Activated T-cell treated with anti-CD3 and anti-CD28 coated beads, Interleukin-2, amount 50 U/mL, for 72 hours (primary cell): ENCODE data around the gene GAK. TPM values are rescaled to one million over a fixed set of nuclear protein-coding genes. Genes with fewer than 3 reads are reported as not detected.
A peak's percentile ranks its signal among the peaks of the same experiment; 100 is the strongest.
"Not testable (repeated sequence)": the region's sequence is repeated elsewhere in the genome, so short reads cannot be mapped to it uniquely, and the experiment has no call there.

Experiments used
- ATAC-seq, 2 donors: fragments of 150-1000 bp; cut with Tn5 transposase; replicated peaks in 1 of 2; 2 replicates each; pipeline ENCODE4 v1.10.0; 2021; ENCODE audit warnings: moderate library complexity in 2 of 2, mild to moderate bottlenecking in 1 of 2
- DNase-seq, 2 donors: peaks; one replicate each; pipeline ENCODE4 v3.0.0; 2021 to 2022; ENCODE audit warnings: mixed read lengths in 1 of 2
- H3K27ac Mint-ChIP-seq: one replicate; pipeline ENCODE4 v1.8.0; 2022; ENCODE audit warnings: mild to moderate bottlenecking, moderate library complexity, mixed read lengths
- H3K27me3 Mint-ChIP-seq: one replicate; pipeline ENCODE4 v1.8.0; 2022; ENCODE audit warnings: low read depth, mixed read lengths
- H3K36me3 Mint-ChIP-seq, 2 donors: one replicate each; pipeline ENCODE4 v1.8.0; 2022; ENCODE audit warnings: mixed read lengths in 2 of 2, mild to moderate bottlenecking in 1 of 2; ENCODE audit not compliant: insufficient read depth in 2 of 2
- H3K4me1 Mint-ChIP-seq: one replicate; pipeline ENCODE4 v1.8.0; 2022; ENCODE audit warnings: low read depth, mixed read lengths
- H3K4me3 Mint-ChIP-seq, 2 donors: one replicate each; pipeline ENCODE4 v1.8.0; 2022; ENCODE audit warnings: mild to moderate bottlenecking in 2 of 2, mixed read lengths in 2 of 2, moderate library complexity in 2 of 2
- H3K9me3 Mint-ChIP-seq, 2 donors: one replicate each; pipeline ENCODE4 v1.8.0; 2022; ENCODE audit warnings: mixed read lengths in 2 of 2
- total RNA-seq, 2 donors: library from RNA; stranded (reverse); gene quantifications; one replicate each; pipeline ENCODE4 v1.2.3, GENCODE V29; 2022

Gene GAK
- 100 to 1,000 TPM; 136 to 140 TPM for total RNA-seq

DNA sequence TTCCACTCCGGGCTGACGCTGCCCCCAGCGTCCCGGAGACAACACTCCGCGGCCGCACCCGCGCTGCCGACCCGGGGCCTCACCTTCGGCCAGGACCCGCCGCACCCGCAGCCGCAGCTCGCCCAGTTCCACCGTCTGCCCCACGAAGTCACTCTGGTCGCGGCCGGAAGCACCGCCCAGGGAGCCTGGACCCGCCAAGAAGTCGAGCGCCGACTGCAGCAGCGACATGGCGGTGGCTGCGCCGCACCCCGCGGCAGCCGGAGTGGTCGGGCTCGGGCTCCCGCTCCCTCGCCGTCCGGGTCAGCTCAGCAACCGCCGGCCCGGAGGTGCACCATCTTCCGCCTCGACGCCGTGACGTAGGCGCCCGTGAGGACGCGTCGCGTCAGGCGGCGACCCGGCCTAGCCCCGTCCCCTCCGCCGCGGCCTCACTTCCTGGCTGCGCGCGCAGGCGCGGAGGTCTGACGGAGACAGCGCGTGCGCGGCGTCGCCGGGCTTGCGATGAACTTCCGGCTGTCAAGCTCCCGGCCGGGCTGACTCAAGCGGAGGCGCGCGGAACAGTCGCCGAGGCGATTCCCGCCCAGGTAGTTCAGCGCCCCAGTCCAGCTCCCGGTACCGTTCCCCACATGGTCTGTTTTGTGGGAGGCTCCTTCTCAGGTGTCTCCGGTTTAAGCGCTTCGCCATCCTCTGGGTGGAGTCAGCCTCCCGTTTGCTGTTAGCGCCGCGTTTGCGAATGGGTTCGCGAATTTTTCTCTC lies at the start of gene GAK, which contains the start of gene TMEM175:
Gene GAK, minus strand, starts transcription at position 357 of the 753 bp plus-strand sequence. Its CDS starts 129 bp downstream, at position 228.
Gene TMEM175, plus strand, starts transcription at position 501 of the 753 bp plus-strand sequence. CDS start 15,280 bp downstream, outside the sequence.
- peaks cover 48% of the 10 kb centered on the region for H3K4me1 Mint-ChIP-seq
- no peaks in the 10 kb centered on the region for H3K27me3 Mint-ChIP-seq
- peak; percentile 96 to 98 for ATAC-seq
- H3K9me3 Mint-ChIP-seq = no peaks in the 10 kb centered on the region
- peak within 1 kb of the TSS; percentile 94 to 96 for H3K4me3 Mint-ChIP-seq
- H3K36me3 Mint-ChIP-seq = peaks cover 4% of the 10 kb centered on the region in 2 donors
- peak; percentile 97 to 99 for DNase-seq
- peak within 1 kb of the TSS; percentile 94 for H3K27ac Mint-ChIP-seq

DNA sequence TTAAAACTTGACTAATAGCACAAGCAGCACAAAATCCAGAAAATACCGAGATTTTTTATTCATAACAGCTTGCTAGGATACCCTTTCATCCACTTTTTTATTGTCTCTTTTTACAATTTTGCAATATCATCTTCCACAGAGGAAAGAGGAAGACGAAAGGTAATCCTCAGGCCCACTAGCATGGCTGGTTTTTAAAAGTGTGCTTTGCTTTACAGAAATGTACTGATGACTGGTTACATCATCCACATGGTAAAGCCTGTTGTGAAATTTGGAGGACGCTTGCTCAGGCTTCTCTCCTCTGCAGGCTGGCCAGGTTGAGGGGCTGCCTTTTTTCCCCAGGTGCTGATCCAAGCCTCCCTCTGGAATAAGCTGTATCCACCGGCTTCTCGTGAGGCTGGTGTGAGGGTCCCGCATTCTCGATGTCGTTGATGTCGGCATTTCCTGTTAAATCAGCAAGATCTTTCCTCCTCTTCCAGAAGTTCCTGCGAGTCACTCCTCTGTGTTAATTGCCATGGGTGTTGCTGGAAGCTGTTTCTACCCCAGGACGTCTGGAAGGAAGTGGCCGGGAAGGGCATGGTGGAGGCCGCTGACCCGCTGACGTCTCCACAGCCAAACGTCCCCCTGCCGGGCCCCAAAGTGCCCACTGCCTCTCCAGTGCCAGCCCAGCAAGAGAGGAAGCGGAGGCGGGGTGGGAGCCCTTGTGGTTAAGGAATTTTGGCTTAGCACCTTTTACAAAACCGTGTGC lies 47.0 kb upstream of the GAK start:
- H3K4me1 Mint-ChIP-seq = no peaks in the 10 kb centered on the region
- no peak overlapping the region for H3K27ac Mint-ChIP-seq
- no peak for DNase-seq
- no peaks in the 10 kb centered on the region for H3K27me3 Mint-ChIP-seq
- H3K36me3 Mint-ChIP-seq = no peaks in the 10 kb centered on the region
- no peak for ATAC-seq
- no peak overlapping the region for H3K4me3 Mint-ChIP-seq
- no peaks in the 10 kb centered on the region for H3K9me3 Mint-ChIP-seq

DNA sequence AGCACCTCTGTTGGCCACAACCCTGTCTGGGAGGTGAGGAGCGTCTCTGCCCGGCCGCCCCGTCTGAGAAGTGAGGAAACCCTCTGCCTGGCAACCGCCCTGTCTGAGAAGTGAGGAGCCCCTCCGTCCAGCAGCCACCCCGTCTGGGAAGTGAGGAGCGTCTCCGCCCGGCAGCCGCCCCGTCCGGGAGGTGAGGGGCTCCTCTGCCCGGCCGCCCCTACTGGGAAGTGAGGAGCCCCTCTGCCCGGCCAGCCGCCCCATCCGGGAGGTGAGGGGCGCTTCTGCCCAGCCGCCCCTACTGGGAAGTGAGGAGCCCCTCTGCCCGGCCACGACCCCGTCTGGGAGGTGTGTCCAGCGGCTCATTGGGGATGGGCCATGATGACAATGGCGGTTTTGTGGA lies 43.9 kb upstream of the GAK start:
- H3K4me1 Mint-ChIP-seq, H3K36me3 Mint-ChIP-seq, H3K27me3 Mint-ChIP-seq, ATAC-seq, H3K4me3 Mint-ChIP-seq, H3K9me3 Mint-ChIP-seq, DNase-seq, H3K27ac Mint-ChIP-seq: not testable (repeated sequence)

DNA sequence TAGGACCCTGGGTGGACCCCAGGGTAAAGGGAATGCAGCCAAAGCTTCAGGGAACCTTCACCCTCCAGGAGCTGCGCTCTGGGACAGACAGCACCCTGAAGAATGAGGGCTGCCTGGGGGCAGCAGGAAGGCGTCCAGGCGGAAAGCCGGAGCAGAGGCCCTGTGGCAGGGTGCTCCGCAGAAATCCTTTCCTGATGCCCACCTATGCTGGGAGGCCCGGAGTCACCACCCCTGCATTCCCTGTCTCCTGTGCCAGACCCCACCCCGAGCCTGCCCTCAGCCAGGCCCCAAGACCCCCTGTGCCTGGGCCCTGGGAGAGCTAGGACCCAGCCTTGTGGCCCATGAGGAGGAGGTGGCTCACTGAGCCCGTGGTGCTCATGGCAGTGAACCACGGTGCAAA lies 42.6 kb upstream of the GAK start:
- H3K27ac Mint-ChIP-seq = no peak overlapping the region
- DNase-seq = no peak
- H3K4me1 Mint-ChIP-seq = peaks cover 4% of the 10 kb centered on the region
- no peaks in the 10 kb centered on the region for H3K36me3 Mint-ChIP-seq
- ATAC-seq = no peak
- H3K9me3 Mint-ChIP-seq = no peaks in the 10 kb centered on the region
- no peaks in the 10 kb centered on the region for H3K27me3 Mint-ChIP-seq
- no peak overlapping the region for H3K4me3 Mint-ChIP-seq

DNA sequence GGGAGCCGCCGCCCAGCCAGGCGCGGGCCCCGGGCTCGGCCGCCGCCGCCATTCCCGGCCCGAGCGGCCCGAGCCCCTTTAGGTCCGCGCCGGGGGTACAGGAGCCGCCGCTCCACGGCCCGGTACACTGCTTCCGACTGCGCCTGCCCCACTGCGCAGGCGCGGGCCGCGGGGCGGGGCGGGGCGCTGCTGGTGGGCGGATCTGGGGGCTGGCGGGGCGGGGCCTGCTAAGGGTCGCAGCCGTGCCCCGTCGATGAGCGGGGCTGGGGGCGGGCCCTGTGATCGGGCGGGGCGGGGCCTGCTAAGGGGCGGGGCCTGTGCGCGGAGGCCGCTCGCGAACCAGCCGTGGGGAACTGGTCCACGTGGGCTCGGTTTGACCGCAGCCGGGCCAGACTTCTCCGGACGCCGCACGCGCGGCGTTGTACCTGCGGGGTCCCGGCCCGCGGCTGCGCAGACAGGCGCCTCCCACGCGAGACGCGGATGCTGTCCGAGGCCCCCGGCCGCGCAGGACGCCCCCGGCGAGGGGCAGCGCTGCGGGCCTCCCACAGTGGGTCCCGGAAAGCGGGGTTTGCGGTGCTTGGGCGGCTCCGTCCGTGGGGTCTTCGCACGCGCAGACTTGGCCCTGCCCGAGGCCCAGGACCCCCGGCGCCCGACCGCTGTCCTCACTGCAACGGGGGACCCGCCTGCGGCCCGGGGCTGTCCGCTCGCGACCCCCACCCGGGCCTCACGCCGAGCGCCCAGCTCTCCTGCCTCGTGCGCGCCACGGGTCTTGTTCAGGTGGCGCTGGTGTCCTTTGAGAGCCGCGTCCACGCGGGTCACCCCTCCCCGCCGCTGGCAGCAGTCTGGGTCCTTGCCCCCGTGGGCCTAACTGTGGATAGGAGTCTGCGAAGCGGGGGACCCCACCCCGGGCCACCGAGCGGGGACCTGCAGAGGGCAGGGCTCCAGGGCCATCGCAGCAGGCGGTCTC lies 41.6 kb upstream of the GAK start, which contains the start of gene DGKQ:
Gene DGKQ, minus strand, starts transcription at position 139 of the 967 bp plus-strand sequence. Its CDS starts 87 bp downstream, at position 52.
- Mint-ChIP-seq H3K4me3 (peak within 1 kb of the TSS; percentile 66 to 67), H3K27me3 (no peaks in the 10 kb centered on the region)

DNA sequence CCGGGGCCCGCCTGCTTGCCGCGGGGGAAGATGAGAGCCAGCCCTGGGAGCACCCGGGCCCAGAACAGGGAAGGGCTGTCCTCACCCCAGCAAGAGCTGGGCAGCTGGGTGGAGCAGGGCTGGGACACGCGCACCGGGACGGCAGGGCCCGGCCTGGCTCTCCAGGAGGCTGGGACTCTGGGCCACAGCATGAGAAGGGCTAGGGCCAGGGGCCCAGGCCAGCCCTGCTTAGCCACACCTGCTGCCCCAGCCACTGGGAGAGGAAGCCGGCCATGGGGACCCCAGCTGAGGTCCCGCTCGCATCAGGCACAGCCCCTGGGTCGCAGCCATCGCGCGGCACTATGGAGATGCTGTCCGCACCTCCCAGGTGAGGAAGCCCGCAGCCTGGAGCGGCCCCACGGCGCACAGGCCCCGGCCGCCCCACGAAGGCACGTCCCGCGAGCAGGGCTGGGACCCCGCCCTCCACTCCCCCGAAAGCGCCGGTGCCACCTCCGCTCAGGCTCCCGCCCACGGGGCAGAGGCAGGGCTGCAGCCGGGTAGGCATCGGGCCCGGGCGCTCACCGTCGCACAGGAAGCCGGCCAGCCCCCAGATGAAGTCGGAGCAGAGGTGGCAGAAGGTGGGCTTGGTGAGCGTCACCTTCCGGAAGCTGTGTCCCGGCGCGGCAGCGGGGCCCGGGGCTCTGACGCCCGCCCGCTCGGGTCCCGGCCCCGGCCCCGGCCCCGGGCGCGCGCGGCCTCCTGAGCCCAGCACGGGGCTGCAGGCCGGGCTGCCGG lies 40.7 kb upstream of the GAK start:
- DNase-seq = peak; percentile 61 to 72
- Mint-ChIP-seq H3K27me3 (no peaks in the 10 kb centered on the region), H3K27ac (no peak overlapping the region), H3K9me3 (no peaks in the 10 kb centered on the region), H3K4me1 (peaks cover 4% of the 10 kb centered on the region), H3K4me3 (peak overlapping the region; percentile 66 to 67), H3K36me3 (no peaks in the 10 kb centered on the region)
- ATAC-seq = peak; percentile 61 to 68

More for the DNA sequence above, 41.6 kb upstream of the GAK start, which contains the start of gene DGKQ:
- DNase-seq (peak; percentile 83 to 89), ATAC-seq (peak; percentile 91 to 94)
- H3K27ac Mint-ChIP-seq = no peak within 1 kb of the TSS
- H3K9me3 Mint-ChIP-seq = no peaks in the 10 kb centered on the region
- peaks cover 4% of the 10 kb centered on the region for H3K4me1 Mint-ChIP-seq
- H3K36me3 Mint-ChIP-seq = no peaks in the 10 kb centered on the region

DNA sequence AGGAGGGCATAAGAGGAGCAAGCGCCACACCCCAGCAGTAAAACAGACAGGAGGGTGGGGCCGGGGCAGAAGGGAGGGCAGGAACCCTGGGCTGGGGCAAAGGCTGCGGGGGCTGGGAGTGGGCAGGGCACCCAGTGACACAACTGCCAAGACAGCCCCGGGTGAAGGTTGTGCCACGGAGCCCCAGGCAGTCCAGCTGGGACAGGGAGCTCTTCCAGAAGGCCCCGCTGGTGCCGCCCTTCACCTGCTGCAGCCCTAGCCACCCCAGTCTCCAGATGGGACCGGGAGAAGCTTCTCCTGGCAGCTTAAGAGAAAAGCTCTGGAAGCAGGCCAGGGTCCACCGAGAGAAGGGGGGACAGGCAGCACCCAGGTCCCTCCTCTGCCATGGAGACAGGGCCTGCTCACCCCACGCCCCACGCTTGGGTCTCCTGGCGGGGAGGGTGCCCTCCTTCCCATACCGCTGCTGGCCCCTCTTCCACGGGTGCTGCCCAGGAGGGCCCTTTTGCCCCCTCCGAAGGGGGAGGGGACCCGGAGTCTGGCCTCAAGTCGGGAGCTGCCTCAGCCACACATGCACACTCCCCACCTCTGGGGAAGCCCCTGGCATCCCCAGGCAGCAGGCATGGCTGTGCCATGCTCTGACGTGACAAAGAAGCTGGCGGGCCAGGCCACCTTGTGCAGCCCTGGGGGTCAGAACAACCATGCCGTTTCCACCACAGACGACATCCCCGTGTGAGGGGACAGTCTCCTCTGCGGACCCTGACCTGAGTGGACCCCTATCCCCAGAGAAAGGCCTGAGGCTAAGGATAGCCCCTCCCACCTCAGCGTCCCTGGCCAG lies 39.8 kb upstream of the GAK start:
- peak overlapping the region; percentile 36 to 66 for H3K4me3 Mint-ChIP-seq
- no peaks in the 10 kb centered on the region for H3K36me3 Mint-ChIP-seq
- no peaks in the 10 kb centered on the region for H3K27me3 Mint-ChIP-seq
- no peaks in the 10 kb centered on the region for H3K9me3 Mint-ChIP-seq
- ATAC-seq = no peak
- no peak overlapping the region for H3K27ac Mint-ChIP-seq
- no peak for DNase-seq
- peaks cover 4% of the 10 kb centered on the region for H3K4me1 Mint-ChIP-seq

DNA sequence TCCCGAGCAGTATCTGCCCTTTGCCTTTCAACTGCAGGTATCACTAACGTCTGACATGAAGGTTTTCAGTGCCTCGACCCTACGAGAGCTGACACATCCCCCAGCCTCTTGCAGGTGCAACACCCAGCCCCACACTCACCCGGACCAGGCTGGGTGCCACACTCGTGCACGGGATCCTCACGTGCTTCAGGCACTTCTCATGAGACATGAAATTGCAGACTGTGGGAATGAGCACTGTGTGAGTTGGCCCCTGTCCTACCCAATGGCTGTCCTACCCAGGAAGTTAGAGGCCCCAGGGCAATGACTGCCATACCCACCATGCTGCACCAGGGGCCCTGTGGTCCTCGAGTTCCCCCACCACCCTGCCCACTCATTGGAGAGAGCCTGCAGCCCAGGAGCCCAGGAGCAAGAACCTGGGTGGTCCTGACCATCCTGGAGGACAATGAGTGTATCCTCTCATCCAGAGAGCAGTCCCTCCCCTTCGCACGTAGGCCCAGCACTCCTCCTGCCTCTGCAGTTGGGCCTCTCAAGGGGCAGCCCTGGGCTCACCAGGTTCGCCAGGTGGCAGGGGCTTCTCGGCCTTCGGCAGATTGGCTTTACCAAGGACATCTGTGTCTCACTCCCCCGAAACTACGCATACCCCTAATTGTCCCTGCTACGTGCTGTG lies 38.9 kb upstream of the GAK start:
- no peaks in the 10 kb centered on the region for H3K9me3 Mint-ChIP-seq
- H3K4me3 Mint-ChIP-seq = peak overlapping the region in 1 of 2 donors; percentile 36
- H3K4me1 Mint-ChIP-seq = peaks cover 4% of the 10 kb centered on the region
- H3K27ac Mint-ChIP-seq = no peak overlapping the region
- H3K36me3 Mint-ChIP-seq = no peaks in the 10 kb centered on the region
- no peak for DNase-seq
- ATAC-seq = no peak
- H3K27me3 Mint-ChIP-seq = no peaks in the 10 kb centered on the region

DNA sequence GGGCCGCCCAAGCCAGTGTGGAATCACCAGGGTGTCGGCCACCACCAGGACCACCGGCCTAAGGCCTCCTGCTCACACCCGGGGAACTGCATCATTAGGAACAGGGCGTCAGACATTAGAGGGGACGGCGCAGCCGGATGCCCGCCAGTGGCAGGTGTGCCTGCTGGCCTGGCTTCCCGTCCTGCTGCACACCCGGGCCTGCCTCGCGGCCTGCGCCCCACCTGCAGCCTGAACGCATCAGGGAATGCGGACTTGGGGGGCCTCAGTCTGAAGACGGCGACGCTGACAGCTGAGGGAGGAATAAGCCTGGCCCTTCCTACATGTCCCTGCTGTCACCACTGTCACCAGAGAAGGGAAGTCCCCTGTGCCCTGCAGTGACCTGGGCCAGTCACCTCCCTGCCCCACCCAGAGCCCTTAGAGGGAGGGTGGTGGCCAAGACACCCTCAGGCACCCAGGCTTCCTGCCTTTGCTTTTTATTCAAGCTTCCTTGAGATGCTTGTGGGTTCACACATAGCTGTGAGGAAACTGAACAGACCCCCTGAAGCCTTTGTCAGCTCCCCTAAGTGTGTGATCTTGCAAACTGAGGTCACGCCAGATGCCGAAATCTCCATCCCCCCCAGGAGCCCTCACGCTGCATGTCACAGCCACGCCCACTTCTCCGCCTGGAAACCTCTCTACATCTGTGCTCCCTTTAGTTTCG lies 38.1 kb upstream of the GAK start:
- no peaks in the 10 kb centered on the region for H3K27me3 Mint-ChIP-seq
- no peaks in the 10 kb centered on the region for H3K9me3 Mint-ChIP-seq
- DNase-seq (no peak), ATAC-seq (no peak)
- no peak overlapping the region for H3K4me3 Mint-ChIP-seq
- no peaks in the 10 kb centered on the region for H3K36me3 Mint-ChIP-seq
- H3K27ac Mint-ChIP-seq = no peak overlapping the region
- peaks cover 4% of the 10 kb centered on the region for H3K4me1 Mint-ChIP-seq

GRCh38 chr4:968621-969394 lies 36.7 kb upstream of the GAK start:
- Mint-ChIP-seq H3K4me1 (peaks cover 4% of the 10 kb centered on the region), H3K27me3 (no peaks in the 10 kb centered on the region), H3K27ac (no peak overlapping the region), H3K4me3 (no peak overlapping the region), H3K9me3 (no peaks in the 10 kb centered on the region), H3K36me3 (no peaks in the 10 kb centered on the region)
- ATAC-seq = no peak
- DNase-seq = no peak
